Ramos (cell line): ENCODE measurements around the gene MGST2.
"Not testable (repeated sequence)": the region's sequence is repeated elsewhere in the genome, so short reads cannot be mapped to it uniquely, and the experiment has no call there.

Source experiments
- in situ Hi-C: fragments of 300-500 bp; cut with MboI; formaldehyde crosslinking; loops from one replicate; pipeline ENCODE4 v1.14.3; 2022; ENCODE audit warnings: low sequenced_read_pairs; ENCODE audit not compliant: unreplicated experiment

MGST2 gene

DNA sequence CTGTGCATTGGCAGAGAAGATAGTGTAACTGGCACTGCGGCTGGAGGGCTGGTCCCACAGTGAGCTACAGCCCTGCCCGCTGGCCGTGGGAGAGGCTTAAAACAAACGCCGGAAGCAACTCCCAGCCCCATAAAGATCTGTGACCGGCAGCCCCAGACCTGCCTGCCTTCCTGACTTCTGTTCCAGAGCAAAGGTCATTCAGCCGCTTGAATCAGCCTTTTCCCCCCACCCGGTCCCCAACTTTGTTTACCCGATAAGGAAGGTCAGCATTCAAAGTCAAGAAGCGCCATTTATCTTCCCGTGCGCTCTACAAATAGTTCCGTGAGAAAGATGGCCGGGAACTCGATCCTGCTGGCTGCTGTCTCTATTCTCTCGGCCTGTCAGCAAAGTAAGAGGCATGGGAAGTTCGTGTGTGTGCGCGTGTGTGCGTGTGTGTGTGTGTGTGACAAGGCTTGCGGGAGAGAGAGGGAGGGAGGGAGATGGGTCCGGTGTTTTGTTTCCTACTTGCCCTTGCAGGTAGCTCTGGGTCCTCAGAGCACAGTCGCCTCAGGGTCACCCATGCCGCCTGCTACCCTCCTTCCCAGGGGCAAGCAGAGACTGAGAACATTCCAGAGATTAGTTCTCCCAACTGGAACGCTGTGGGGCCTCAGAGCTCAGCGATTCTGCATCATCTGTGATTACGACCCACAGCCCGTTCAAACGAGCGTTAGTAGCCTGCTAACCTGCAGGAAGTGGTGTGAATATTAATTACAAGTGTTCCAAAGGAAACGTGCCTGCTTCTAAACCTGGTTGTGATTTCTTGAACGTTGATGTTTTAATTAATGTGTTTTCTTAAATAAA lies at the start of gene MGST2:
TSS of gene MGST2 (plus strand) at position 130 of the 840 bp plus-strand sequence. CDS start at position 331, 201 bp downstream.
- in situ Hi-C loops, result no loop called here

DNA sequence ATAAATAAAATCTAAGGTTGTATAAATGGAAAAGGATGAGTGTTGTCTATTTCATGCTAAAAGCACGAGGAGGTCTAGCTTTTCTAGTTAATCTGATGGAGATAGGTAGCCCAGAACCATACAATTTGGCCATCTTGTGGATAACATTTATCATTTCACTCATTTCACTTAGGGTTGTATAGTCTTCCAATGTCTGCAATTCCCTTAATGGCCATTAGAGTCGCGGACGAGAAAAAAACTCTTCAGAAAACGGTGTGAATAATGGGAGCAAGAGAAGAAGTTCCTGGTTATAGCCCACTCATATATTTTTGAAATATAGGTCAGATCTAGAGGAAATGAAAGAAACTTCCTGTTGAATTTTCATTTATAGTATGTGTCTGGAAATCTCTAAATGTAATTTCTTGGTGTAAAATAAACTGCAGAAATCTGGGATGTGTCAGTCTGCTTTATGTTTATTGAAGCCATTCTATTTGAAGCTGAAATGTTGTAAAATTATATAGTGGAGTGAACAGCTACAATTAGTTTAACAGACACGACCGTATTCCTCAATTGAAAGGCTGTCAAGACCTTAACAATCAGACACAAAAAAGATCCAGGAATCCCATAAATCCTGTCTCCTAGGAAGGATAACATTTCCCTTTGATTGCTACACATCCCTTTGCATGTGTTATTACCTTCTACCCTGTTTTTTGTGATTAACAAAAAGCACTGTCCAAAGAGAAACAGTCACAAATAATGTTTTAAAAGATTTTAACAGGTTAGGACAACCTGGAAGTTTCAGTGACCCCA lies 47.7 kb upstream of the MGST2 start:
- in situ Hi-C loops, result no loop called here

DNA sequence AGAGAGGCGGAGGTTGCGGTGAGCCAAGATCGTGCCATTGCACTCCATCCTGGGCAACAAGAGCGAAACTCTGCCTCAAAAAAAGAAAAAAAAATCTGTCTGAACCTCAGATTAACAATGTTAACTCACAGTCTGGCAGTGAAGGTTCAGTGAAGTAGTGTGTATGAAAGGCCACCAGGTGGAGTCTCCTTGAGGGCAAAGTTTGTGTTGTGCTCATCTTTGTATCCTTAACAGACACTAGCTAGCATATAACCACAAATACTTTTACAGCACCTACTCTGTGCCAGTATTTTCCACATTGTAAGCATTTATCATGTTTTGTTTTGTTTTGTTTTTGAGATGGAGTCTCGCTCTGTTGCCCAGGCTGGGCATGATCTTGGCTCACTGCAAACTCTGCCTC lies 46.0 kb upstream of the MGST2 start:
- in situ Hi-C loops, result no loop called here

DNA sequence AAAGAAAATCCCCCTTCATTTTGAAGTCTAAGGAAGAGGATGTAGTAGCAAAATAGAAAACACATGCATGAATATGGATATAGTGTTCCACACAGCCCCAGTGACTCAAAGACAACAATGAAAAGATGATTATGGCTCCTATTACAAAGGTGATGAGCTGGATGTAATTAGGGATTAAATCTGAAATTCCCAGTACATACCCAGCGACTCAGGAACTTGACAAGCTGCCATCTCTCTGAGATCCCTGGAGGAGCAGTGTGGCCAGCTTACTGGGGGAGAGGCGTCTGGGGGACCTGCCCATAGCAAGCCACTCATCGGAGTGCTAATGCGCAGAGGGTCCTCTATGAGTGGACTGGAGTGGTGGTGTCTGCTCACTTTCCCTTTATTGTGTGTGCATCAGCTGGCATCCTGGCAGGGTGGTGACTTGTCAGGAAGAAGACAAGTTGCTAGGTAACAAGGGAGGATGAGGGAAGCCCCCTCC lies 42.7 kb upstream of the MGST2 start:
- in situ Hi-C loops, result no loop called here

DNA sequence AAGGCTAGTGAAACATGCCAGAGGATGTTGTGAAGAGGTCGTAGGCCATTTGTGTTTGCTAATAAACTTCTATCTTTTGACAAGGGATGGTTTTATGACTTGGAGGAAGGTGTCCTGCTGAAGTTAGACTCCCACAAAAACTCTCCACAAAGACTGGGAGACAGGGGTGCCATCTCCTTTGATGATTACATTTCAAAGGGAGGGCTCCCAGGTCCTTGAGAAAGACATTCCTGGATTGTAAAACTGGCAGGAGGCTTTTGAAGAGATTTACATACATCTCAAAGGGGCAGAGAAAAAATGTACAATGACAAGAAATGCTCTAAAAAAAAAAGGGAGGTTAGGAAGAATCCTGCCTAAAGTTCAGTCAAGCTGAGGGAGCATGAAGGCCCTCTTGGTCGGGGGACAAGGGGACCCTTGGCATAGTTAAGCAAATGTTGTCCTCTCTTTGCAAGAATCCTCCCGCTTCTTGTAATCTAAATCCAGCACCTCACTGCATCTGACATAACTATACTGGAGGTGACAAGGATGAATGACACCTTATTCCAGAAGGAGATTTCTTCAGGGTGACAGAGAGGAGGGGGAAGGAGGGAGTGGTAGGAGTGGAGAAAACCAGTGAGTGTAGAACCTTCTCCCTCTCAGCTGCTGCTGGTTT lies 41.1 kb upstream of the MGST2 start:
- in situ Hi-C loops, result no loop called here

DNA sequence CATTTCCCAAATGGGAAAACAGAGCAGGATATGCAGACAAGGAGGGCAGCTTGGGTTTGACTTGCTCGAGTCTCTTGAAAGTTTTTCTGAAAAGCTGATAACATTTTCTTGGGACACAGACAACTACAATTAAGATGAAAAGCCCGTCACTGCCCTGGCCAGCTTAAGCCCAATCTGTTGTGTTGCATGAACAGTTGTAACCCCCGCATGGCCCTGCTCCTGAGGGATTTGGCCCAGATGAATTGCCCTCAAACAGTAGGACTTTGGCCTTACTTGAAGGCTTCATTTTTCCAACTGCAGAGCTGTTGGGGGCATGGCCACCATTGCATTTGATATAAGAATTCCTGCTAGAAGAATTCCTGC lies 40.5 kb upstream of the MGST2 start:
- in situ Hi-C loops, result no loop called here

DNA sequence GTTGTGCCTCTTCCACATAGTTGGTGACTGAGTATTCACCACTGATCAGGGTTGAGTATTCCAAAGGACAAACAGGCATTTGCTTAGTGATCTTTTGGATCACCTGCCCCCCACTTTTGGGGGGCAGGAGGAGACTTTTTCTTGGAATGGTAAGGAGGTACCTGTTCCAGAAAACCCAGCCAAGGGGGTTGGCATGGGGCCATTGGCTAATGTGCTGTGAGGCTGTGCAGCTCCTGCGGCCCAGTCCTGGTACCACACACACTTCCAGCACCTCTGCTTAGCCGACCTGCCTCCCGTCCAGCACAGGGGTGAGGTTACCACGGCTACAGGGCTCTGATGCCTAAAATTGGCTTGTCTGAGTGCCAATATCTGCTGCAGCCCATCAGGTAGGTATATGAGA lies 40.1 kb upstream of the MGST2 start:
- in situ Hi-C loops, result no loop called here

DNA sequence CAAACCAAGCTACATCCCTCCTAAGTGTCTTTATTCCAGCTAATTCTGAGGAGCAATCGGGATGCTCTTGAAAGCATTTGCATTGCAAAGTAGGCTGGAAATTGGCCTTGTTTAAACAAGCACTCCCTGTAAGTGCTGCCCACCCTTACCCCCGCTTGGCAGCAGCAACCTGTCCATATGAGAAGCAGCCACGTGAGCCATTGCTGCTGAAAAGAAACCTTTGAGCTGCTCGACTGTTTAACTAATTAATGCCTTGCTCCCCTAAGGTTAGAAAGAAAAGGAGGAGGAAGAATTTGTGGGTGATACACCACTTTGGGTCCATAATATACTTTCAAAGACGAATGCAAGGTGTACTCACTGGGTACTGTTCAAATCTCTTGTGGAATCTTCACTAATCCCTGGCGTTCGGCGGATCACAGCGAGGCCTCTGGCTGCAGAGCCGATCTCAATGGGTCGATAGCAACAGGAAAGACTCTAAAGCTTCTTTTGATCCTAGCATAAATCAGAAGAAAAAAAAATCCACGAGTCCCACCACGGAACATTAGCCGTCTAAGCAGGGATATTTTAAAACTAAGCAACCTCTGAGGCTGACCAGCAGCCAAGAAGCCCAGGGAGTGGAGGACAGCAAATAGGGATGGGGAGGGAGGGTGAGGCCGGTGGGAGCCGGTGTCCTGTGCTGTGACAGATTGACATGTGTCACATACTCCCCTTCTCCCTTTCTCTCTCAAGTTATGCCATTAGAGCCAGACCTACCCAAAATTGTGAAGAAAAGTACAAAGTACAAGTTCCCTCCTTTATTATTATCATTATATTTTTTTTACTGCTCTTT lies 37.2 kb upstream of the MGST2 start:
- in situ Hi-C loops, result no loop called here

DNA sequence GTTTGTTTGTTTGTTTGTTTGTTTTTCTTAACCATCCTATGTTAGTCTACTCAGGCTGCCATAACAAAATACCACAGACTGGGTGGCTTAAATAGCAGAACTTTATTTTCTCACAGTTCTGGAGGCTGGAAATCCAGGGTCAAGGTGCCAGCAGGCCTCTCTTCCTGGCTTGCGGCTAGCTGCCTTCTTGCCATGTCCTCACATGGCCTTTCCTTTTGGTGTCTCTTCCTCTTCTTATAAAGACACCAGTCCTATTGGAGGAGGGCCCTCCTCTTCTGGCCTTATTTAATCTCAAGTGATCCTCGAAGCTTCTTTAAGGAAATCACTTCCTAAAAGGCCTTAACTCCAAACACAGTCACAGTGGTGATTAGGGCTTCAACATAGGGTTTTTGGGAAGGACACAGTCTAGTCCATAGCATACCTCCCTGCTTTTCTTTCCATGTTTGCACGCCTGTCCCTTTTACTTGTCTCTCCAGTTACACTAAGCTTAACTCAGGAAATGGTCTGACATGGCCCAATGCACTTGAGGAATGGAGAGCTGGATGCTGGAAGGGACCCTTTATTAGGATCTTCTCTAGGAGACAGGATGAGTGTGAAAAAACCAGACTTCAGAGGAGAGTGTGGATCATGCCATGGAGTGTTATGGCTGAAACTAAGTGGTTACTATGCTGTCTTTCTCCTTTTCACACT lies 36.0 kb upstream of the MGST2 start:
- in situ Hi-C loops, result no loop called here

DNA sequence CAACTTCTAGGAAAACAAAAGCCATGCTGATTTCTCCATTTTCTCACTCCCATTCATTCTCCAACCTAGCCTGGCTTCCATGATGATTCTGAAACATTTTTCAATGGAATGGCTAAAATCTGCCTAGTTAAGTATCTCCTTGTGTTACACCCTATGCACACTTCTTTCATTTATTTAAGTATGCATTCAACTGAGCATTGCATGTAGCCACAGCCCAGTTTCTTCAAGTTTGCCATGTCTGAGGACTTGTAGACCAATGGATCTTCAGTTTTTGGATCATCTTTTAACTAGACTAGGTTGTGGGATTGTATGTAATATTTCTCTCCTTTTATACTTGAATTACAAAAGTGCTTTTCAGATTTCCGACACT lies 35.5 kb upstream of the MGST2 start:
- in situ Hi-C loops, result no loop called here

DNA sequence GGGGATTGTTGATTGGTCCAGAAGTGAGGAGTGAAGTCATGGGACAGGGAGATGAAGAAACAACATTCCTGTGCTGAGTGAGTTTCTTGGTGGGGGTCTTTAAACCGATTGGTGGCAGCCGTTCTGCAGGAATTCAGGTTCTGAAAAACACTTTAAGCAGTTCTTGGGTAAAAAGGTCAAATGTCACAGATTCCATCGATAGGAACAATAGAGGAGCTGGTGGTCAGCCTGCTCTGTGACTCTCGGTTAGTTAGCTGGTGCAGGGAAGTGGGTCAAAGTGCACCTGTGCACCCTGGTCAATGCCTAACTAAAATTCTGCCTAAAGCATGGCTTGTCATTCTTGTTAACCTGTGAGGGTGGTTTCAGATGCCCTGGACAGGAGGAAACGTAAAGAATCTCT lies 34.6 kb upstream of the MGST2 start:
- in situ Hi-C loops, result no loop called here

DNA sequence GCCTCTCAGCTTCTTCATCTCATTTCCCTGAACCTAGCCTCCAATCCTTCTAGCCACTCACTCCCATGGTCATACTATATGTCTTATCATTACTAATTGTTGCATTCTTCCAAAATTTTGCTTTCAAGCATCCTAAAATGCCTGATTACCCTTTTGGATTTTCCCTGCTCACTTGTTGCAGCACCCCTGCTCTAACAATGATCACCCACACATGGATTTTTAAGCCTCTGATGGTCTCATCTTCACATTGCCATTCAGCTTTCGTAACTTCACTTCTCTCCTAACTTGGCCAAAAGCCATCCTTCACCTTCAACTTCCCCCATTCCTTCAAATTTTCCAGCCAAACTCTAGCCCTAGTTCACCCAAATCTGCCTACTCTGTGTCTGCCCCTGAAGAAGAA lies 33.8 kb upstream of the MGST2 start:
- in situ Hi-C loops, result no loop called here

DNA sequence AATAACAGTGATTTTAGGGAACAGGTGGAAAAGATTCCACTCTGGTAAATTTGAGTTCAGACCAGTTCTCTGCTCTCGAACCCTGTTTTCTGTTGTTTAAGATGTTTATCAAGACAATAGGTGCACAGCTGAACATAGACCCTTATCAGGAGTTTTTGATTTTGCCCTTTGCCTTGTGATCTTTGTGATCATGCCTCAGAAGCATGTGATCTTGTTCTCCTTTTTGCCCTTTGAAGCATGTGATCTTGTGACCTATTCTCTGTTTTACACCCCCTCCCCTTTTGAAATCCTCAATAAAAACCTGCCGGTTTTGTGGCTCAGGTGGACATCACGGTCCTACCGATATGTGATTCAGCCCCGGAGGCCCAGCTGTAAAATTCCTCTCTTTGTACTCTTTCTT lies 32.9 kb upstream of the MGST2 start:
- in situ Hi-C loops, result not testable (repeated sequence)

DNA sequence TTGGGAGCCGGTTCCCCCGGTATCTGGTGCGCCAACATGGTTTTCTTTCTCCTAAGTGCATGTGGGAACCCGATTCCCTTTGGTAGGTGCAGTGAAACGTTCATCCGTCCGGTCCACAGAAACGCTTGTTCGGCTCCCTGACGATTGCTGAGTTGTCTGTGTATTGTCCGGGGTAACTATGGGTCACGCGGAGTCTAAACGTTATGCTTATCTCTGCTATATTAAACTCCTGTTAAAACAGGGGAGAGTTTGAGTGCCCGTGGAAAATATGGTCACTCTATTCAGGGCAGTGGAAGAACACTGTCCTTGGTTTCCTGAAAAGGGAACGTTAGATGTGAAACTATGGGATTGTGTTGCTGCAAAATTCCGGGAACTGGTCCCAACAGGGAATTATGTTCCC lies 32.4 kb upstream of the MGST2 start:
- in situ Hi-C loops, result no loop called here

DNA sequence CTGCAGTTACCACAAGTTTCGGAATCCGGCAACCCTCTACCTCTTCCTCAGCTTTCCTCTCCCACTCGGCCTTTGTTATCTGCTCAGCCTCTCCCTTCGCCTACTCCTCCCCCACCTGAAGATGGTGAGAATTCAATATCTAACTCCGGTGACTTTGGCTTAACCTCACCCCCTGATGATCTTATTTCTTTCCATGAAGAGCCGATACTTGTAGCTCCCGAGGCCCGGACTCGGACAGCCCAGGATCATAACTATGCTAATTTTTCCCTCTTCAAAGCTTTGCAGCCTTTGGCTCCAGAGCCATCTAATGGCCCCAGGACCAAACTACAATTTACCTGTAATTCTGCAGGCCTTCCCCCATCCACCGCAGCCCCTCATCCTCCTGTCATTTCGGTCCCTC lies 32.0 kb upstream of the MGST2 start:
- in situ Hi-C loops, result no loop called here

DNA sequence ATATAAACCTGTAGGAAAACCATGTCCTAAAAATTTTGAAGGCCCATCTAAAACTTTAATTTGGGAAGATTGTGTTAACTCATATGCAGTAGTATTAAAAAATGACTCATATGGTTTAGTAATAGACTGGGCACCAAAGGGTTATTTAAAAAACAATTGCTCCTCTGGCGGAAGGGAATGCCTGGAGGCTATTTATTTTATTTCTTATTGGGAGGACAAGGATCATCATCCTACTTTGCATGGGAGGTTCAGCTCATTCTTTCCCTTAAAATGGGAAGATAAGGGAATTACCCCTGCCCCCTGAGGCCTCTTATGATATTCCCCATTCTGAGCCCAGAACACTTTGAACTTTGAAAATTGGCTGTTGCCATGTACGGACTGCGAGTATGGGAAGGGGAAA lies 29.7 kb upstream of the MGST2 start:
- in situ Hi-C loops, result no loop called here

DNA sequence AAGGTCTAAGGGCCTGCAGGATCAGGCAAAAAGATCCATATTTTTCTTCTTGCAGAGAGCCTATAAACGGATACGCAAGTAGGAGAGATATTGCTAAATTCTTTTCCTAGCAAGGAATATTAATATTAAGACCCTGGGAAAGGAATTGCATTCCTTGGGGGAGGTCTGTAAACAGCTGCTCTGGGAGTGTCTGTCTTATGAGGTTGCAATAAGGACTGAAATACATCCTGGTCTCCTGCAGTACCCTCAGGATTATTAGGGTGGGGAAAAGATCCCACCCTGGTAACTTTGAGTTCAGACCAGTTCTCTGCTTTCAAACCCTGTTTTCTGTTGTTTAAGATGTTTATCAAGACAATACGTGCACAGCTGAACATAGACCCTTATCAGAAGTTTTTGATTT lies 27.3 kb upstream of the MGST2 start:
- in situ Hi-C loops, result not testable (repeated sequence)

DNA sequence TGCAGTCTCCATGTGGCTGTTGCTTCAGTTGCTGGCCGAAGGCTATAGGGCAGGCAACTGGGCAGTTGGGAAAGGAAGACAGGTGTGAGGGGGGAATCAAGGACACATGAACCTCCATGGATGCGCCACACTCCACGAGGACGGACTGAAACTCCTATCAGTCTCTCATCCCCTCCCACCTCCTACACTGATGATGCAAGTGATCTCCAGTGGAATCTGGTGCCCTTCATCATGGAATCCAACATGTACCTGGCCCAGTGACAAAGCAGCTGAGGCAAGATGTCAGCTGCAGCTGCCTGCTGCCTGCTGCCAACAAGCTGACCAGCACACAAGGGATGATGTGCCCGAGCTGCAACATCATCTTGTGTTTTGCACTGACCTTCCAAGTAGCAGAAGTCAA lies 26.0 kb upstream of the MGST2 start:
- in situ Hi-C loops, result no loop called here

DNA sequence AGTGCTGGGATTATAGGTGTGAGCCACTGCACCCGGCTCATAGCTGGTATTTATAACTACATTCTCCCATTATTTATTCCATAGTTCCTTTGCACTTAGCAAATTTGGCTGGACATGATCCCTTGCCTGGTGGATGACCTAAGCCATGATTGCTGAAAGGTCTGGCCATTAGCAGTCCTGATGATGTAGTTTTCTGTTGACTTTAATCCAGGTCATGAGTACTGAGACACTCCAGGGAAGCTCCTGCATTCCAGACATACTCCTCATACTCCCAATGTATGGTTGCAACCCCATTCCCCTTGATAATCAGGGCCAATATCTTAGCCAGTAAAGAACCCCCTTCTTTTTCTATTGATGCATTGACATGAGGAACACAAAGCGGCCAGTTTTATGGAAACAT lies 24.4 kb upstream of the MGST2 start:
- in situ Hi-C loops, result no loop called here

DNA sequence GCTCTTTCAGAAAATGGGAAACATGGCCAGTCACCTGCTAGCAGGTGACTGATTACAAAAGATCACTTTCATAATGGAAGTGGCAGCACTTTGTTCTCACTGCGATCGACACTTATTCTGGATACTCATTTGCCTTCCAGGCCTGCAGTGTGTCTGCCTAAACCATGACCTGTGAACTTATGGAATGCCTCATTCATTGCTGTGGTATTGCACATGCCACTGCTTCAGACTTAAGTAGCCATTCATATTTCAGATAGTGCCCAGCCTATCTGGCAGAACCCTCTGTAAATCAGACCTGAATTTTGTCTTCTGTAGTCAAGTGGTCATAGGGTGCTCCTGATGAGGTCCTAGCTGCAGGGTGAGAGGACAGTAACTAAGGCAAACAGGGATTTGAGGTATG lies 23.3 kb upstream of the MGST2 start:
- in situ Hi-C loops, result no loop called here
